B cell (primary cell): ENCODE measurements around the gene PBX1. TPM values are rescaled to one million over a fixed set of nuclear protein-coding genes. Genes with fewer than 3 reads are reported as not detected.

Source experiments
- ATAC-seq: fragments of 200-7000 bp; cut with Tn5 transposase; one replicate; pipeline ENCODE4 v1.10.0; 2021; ENCODE audit warnings: low read depth, mild to moderate bottlenecking, moderate number of reproducible peaks, moderate library complexity
- CTCF ChIA-PET: fragments of 350-600 bp; sonication (Branson Sonifier 250); formaldehyde crosslinking; loops from one replicate; lab custom pipeline; 2021; ENCODE audit warnings: antibody characterized with exemption, inconsistent platforms; lab: Charles Lee
- POLR2A ChIA-PET: fragments of 350-600 bp; sonication (Branson Sonifier 250); formaldehyde crosslinking; loops from one replicate; lab custom pipeline; 2021; ENCODE audit warnings: antibody characterized with exemption; lab: Charles Lee
- DNase-seq: peaks from one replicate; pipeline ENCODE4 v3.0.0; 2013
- H2AFZ ChIP-seq: 2 replicates; pipeline ENCODE4 v1.6.1; 2012; ENCODE audit warnings: mild to moderate bottlenecking, low read depth, low read length; ENCODE audit not compliant: insufficient read depth, poor library complexity, severe bottlenecking
- H3K27ac ChIP-seq, 2 donors: 1 replicate in 1 of 2; 2 replicates in 1 of 2; pipeline ENCODE4 v1.5.1; 2012 to 2013; ENCODE audit warnings: low read length in 2 of 2, mild to moderate bottlenecking in 2 of 2, moderate library complexity in 1 of 2
- H3K27me3 ChIP-seq, 4 experiments: fragments of 200-600 bp in 1 of 4; sonication (generic) in 1 of 4; replicated peaks in 1 of 4; 1 replicate in 2 of 4; 2 replicates in 2 of 4; pipeline versions ENCODE4 v1.6.1 to v1.7.0; 2013 to 2016; ENCODE audit warnings: low read length in 3 of 4, mild to moderate bottlenecking in 2 of 4, mixed read lengths in 1 of 4, moderate library complexity in 1 of 4; ENCODE audit not compliant: insufficient read depth in 4 of 4, control insufficient read depth in 3 of 4; ENCODE audit errors: control extremely low read depth in 1 of 4
- H3K36me3 ChIP-seq, 2 experiments: replicated peaks in 1 of 2; 1 replicate in 1 of 2; 2 replicates in 1 of 2; pipeline versions ENCODE4 v1.6.1 to v1.7.1; 2013; ENCODE audit warnings: low read length in 1 of 2; ENCODE audit not compliant: insufficient read depth in 2 of 2, control insufficient read depth in 1 of 2; ENCODE audit errors: control extremely low read depth in 1 of 2, extremely low read depth in 1 of 2
- H3K4me1 ChIP-seq, 2 donors: fragments of 200-600 bp in 1 of 2; sonication (generic) in 1 of 2; 1 replicate in 1 of 2; 2 replicates in 1 of 2; pipeline versions ENCODE4 v1.5.1 to v1.6.1; 2013 to 2017; ENCODE audit warnings: low read length in 2 of 2; ENCODE audit not compliant: control insufficient read depth in 2 of 2, insufficient read depth in 2 of 2
- H3K4me2 ChIP-seq: replicated peaks from 2 replicates; pipeline ENCODE3; 2012; ENCODE audit warnings: mild to moderate bottlenecking, low read depth, low read length; ENCODE audit not compliant: poor library complexity, severe bottlenecking
- H3K4me3 ChIP-seq, 5 experiments: fragments of 200-600 bp in 1 of 5; sonication (generic) in 1 of 5; 1 replicate in 3 of 5; 2 replicates in 2 of 5; pipeline versions ENCODE4 v1.5.1 to v1.7.0; 2011 to 2016; ENCODE audit warnings: low read length in 4 of 5, mild to moderate bottlenecking in 4 of 5, low read depth in 2 of 5, control low read depth in 1 of 5, moderate library complexity in 1 of 5; ENCODE audit not compliant: insufficient read depth in 1 of 5; ENCODE audit errors: control extremely low read depth in 1 of 5, extremely low read depth in 1 of 5
- H3K79me2 ChIP-seq: fragments of 200-600 bp; sonication (generic); one replicate; pipeline ENCODE4 v1.6.0; 2016; ENCODE audit warnings: low read length; ENCODE audit not compliant: control insufficient read depth, insufficient read depth
- H3K9ac ChIP-seq: fragments of 200-600 bp; sonication (generic); 2 replicates; pipeline ENCODE4 v1.6.1; 2017; ENCODE audit warnings: mild to moderate bottlenecking, low read length, moderate library complexity
- H3K9me3 ChIP-seq, 3 donors: one replicate each; pipeline versions ENCODE4 v1.6.1 to v1.7.1; 2013; ENCODE audit warnings: low read length in 2 of 3; ENCODE audit not compliant: control insufficient read depth in 2 of 3, insufficient read depth in 1 of 3; ENCODE audit errors: control extremely low read depth in 1 of 3
- H4K20me1 ChIP-seq: 2 replicates; pipeline ENCODE4 v1.6.0; 2012; ENCODE audit warnings: mild to moderate bottlenecking, low read length; ENCODE audit not compliant: insufficient read depth, control insufficient read depth, poor library complexity, severe bottlenecking
- H3K27ac Mint-ChIP-seq: one replicate; pipeline ENCODE4 v1.8.0; 2021; ENCODE audit warnings: mixed read lengths
- H3K27me3 Mint-ChIP-seq: one replicate; pipeline ENCODE4 v1.8.0; 2021; ENCODE audit warnings: mixed read lengths
- H3K4me1 Mint-ChIP-seq: one replicate; pipeline ENCODE4 v1.8.0; 2021; ENCODE audit warnings: mixed read lengths
- H3K4me3 Mint-ChIP-seq: one replicate; pipeline ENCODE4 v1.8.0; 2021; ENCODE audit warnings: mixed read lengths
- H3K9me3 Mint-ChIP-seq: one replicate; pipeline ENCODE4 v1.8.0; 2022; ENCODE audit warnings: mixed read lengths; ENCODE audit not compliant: insufficient read depth
- CTCF ChIP-seq: fragments of 200-600 bp; IDR thresholded peaks from one replicate; pipeline ENCODE4 v1.8.0; 2022; ENCODE audit warnings: antibody characterized with exemption, mild to moderate bottlenecking
- EZH2 ChIP-seq: IDR thresholded peaks from 2 replicates; pipeline ENCODE4 v1.6.1; 2012; ENCODE audit warnings: borderline replicate concordance, low read depth, mild to moderate bottlenecking, moderate library complexity, low read length; ENCODE audit not compliant: insufficient read depth, poor library complexity, severe bottlenecking
- WGBS: methylation state at CpG from one replicate; pipeline ENCODE4 v1.1.5; 2013; ENCODE audit warnings: missing lambda C conversion rate; ENCODE audit not compliant: insufficient coverage; 5-methylcytosine and 5-hydroxymethylcytosine counted together
- intact Hi-C: fragments of 100-400 bp; cut with micrococcal nuclease; formaldehyde crosslinking; loops from one replicate; pipeline ENCODE4 v1.10.0; 2022
- polyA plus RNA-seq: library from polyadenylated mRNA; depleted of rRNA; stranded (reverse); fragments of >200 nt; gene quantifications from 2 replicates; pipeline ENCODE4 v1.2.3, GENCODE V29; 2012
- total RNA-seq, 2 donors: library from RNA; stranded (reverse); fragments of 120-200 nt in 1 of 2; gene quantifications; 1 replicate in 1 of 2; 2 replicates in 1 of 2; pipeline versions ENCODE4 v1.2.3 to v1.2.4, GENCODE V29; 2013 to 2022

PBX1 gene
- total and polyA plus RNA-seq, 2 donors (not counting 1 experiment from before 2014, with no cell fraction given), result 0.32 TPM; not detected in 1

GRCh38 chr1:164561007-164561406, 2.0 kb downstream of the PBX1 start:
- no peaks in the 10 kb centered on the region for H3K9me3 Mint-ChIP-seq
- no peaks in the 10 kb centered on the region for H3K79me2 ChIP-seq
- H2AFZ ChIP-seq, result no peak overlapping the region
- ChIA-PET CTCF (no interaction called here), POLR2A (no interaction called here)
- ATAC-seq (no peak), DNase-seq (no peak)
- H3K36me3 ChIP-seq, result no peaks in the 10 kb centered on the region
- intact Hi-C loops, result no loop called here
- TF ChIP-seq EZH2 (no peak), CTCF (no peak)
- peaks cover 8 to 15% of the 10 kb centered on the region in 2 donors for H3K4me1 ChIP-seq
- H3K27ac Mint-ChIP-seq, result no peak overlapping the region
- H3K4me1 Mint-ChIP-seq, result peaks cover 13% of the 10 kb centered on the region
- H3K27me3 ChIP-seq, result peaks cover 0 to 27% (median 21%) of the 10 kb centered on the region in 4 experiments
- H3K9me3 ChIP-seq, result peaks cover 0 to 1% (median 0%) of the 10 kb centered on the region in 3 donors
- H4K20me1 ChIP-seq, result no peaks in the 10 kb centered on the region
- H3K9ac ChIP-seq, result no peak overlapping the region
- H3K27ac ChIP-seq, result no peak overlapping the region
- peaks cover 29% of the 10 kb centered on the region for H3K27me3 Mint-ChIP-seq
- no CpG with 5 or more reads among the region's 7 CpGs for WGBS
- H3K4me3 Mint-ChIP-seq, result no peak overlapping the region
- H3K4me2 ChIP-seq, result no peak overlapping the region
- no peak overlapping the region for H3K4me3 ChIP-seq

GRCh38 chr1:164561472-164561871, 2.5 kb downstream of the PBX1 start:
- WGBS, result no CpG with 5 or more reads among the region's 1 CpG
- Histone ChIP-seq H3K4me3 (no peak overlapping the region), H4K20me1 (no peaks in the 10 kb centered on the region), H3K9ac (no peak overlapping the region), H3K79me2 (no peaks in the 10 kb centered on the region), H3K36me3 (no peaks in the 10 kb centered on the region), H3K9me3 (peaks cover 0 to 1% (median 0%) of the 10 kb centered on the region in 3 donors), H3K27ac (no peak overlapping the region), H3K4me1 (peaks cover 8 to 15% of the 10 kb centered on the region in 2 donors), H3K27me3 (peaks cover 0 to 26% (median 21%) of the 10 kb centered on the region in 4 experiments), H2AFZ (no peak overlapping the region), H3K4me2 (no peak overlapping the region)
- no peak for ATAC-seq
- no peak overlapping the region for H3K27ac Mint-ChIP-seq
- no peak for TF ChIP-seq EZH2
- TF ChIP-seq CTCF, result no peak
- CTCF ChIA-PET, result no interaction called here
- intact Hi-C loops, result no loop called here
- H3K9me3 Mint-ChIP-seq, result no peaks in the 10 kb centered on the region
- H3K4me3 Mint-ChIP-seq, result no peak overlapping the region
- peaks cover 27% of the 10 kb centered on the region for H3K27me3 Mint-ChIP-seq
- DNase-seq, result no peak
- POLR2A ChIA-PET, result no interaction called here
- H3K4me1 Mint-ChIP-seq, result peaks cover 13% of the 10 kb centered on the region
